Stimulated activated CD4-positive, alpha-beta T cell treated with anti-CD3 and anti-CD28 coated beads, Interleukin-4, amount 100 ng/mL, for 4 hours (primary cell): ENCODE measurements around the gene SNX30.

Experiments used
- DNase-seq, 2 experiments: peaks; one replicate each; pipeline ENCODE4 v3.0.0-alpha.2; 2020

Gene SNX30

GRCh38 chr9:112861638-112862555 lies 111.3 kb downstream of the SNX30 start:
- DNase-seq = no peak

DNA sequence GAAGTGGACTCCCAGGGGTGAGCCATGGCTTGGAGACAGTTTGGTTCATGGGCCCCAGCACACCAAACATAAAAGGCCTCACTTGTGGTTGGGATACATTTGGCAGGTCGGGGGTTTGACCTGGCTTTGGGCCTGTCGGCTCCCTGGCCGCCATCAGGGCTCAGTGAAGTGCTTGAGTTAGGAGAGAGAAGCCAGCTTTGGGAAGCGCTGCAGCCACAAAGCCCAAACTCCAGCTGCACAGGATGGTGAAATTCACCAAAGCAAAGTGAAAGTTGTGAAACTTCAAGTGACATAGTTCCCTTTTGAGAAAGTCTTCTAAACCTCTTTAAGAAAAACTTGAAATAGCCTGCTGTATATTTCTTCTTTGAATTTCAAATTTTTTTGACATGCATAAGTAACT lies 112.7 kb downstream of the SNX30 start:
- no peak for DNase-seq

GRCh38 chr9:112863746-112864145 lies 113.2 kb downstream of the SNX30 start:
- DNase-seq = no peak

- DNase-seq = no peak
These were observed 113.8 kb downstream of the SNX30 start for GRCh38 chr9:112864403-112864802.

GRCh38 chr9:112864982-112865381 lies 114.4 kb downstream of the SNX30 start:
- DNase-seq = no peak

DNA sequence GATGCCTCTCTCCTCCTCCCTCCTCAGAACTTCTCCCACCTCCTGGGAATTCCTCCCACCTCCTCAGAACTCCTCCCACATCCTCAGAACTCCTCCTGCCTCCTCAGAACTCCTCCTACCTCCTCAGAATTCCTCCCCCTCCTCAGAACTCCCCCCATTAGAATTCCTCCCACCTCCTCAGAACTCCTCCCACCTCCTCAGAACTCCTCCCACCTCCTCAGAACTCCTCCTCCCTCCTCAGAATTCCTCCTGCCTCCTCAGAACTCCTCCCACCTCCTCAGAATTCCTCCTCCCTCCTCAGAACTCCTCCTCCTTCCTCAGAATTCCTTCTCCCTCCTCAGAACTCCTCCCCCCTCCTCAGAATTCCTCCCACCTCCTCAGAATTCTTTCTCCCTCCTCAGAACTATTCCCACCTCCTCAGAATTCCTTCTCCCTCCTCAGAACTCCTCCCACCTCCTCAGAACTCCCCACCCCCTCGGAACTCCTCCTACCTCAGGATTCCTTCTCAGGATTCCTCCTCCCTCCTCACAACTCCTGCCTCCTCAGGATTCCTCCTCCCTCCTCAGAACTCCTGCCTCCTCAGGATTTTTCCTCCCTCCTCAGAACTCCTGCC lies 116.2 kb downstream of the SNX30 start:
- no peak for DNase-seq

DNA sequence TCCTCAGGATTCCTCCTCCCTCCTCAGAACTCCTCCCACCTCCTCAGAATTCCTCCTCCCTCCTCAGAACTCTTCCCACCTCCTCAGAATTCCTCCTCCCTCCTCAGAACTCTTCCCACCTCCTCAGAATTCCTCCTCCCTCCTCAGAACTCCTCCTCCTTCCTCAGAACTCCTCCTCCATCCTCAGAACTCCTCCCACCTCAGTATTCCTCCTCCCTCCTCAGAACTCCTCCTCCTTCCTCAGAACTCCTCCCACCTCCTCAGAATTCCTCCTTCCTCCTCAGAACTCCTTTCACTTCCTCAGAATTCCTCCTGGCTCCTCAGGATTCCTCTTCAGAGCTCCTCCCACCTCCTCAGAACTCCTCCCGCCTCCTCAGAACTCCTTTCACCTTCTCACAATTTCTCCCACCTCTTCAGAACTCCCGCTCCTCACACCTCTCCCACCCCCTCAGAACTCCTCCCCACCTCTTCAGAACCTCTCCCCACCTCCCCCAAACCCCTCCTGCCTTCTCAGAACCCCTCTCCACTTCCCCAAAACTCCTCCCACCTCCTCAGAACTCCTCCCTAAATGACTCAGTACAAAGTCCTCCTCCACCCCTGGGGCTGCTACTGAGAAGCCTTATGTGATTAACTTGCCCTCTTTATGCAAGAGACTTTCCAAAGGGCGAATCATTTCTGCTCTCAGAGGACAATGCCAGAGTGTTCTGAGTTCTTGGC lies 116.9 kb downstream of the SNX30 start:
- peak in 1 of 2 experiments; percentile 4 for DNase-seq

GRCh38 chr9:112868461-112868860 lies 117.9 kb downstream of the SNX30 start:
- DNase-seq = no peak

- no peak for DNase-seq
These were observed 118.5 kb downstream of the SNX30 start for GRCh38 chr9:112869041-112869529.

DNA sequence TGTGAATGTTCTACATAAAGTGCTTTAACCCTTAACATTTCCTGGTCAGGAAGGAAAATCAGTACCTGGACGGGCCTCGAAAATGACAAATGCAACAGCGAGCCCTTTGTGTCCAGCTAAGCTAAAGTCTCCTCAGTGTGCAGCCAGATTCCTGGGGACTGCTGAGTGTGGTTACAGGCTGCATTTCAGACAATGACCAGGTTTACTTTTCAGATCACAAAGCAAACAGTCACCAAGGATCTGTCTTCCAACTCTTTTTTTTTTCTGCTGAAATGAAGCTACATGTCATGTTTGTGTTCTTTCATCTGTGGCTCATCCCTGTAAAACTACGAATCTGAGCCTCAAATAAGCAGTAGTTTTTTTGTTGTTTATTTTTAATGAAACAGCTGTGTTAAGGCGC lies 119.4 kb downstream of the SNX30 start:
- DNase-seq = no peak

- no peak for DNase-seq
These were observed 120.0 kb downstream of the SNX30 start for GRCh38 chr9:112870556-112870955.

- no peak for DNase-seq
These were observed 121.5 kb downstream of the SNX30 start for GRCh38 chr9:112872019-112872418.

DNA sequence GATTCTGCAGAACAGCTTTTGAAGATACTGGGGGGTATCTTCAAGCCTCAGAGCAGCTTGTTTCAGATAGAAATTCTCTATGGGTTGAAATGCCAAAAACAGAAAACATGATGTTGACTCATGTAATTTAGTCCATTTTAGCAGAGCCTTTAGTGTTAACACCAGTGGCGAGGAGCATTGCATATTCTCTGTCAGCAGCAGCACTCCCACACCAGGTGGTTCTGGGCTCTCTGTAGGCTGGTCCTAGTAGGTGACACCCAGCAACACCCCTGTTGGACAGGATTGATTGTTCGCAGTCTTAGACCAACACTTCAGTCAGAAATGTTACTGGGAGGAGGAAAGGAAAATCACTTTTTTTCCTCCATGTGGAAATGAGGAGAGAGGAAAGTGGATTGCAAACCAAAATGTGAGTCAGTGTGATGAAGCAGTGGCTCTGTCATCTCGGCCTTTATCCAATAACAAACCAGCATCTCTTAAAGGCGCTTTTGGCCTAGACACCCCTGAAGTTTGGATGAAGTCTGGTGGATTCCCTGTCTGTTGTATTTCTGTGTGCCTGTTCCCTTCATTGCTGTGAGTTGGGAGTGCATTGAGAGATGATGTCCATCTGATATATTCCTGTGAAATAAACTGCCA lies 123.3 kb downstream of the SNX30 start:
- no peak for DNase-seq

DNA sequence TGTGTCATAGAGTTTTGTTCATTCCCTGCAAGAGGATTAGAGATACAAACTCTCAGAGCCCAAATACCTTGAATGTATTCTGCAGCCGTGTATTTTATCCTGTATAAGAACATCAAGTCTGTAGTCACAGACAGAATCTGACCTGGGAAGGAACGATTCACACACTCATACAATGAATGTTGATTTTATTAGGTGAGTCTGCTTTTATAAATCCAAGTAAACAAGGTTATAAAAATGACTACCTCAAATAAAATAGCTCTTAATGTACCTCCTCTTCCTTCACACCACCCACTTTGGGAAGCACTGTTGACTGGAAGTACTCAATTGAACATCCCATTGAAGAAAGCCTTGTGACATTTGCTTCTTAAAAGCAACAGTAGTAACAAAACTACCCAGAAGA lies 128.2 kb downstream of the SNX30 start:
- DNase-seq = no peak

DNA sequence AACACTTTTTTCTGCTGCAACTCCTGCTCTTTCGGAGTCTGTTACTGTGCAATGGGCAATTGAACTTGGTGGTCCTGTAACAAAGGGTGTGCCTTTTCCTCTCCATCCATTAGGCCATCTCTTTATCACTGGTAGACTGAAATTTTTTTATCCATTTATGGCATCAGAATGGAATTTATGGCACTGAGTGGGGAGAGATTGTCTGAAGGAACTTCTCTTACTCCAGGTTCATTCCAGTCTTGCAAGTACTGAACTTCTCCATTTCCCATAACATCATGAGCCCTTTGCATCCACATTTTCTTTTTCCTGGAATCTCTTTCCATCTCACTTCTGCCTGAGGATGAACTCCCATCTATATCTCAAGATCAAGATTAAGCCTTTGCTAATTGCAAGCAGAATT lies 130.1 kb downstream of the SNX30 start:
- DNase-seq = no peak

DNA sequence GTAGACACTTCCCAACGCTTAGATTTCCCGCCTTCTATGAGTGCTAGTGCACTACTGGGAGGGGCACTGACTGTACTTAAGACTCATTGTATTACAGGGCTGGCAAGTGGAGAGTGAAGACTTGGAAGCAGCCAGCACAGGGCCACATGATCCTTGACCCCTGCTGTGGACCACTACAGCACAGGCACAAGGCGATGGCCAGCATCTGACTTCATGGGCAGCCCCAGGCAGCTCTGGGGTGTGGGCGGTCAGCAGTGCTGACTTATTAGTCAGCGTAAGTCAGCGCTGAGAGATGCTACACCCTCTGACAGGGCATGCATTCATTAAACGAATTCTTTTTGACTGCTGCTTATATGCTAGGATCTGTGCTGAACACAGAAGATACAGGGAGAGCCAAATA lies 130.8 kb downstream of the SNX30 start:
- DNase-seq = no peak

DNA sequence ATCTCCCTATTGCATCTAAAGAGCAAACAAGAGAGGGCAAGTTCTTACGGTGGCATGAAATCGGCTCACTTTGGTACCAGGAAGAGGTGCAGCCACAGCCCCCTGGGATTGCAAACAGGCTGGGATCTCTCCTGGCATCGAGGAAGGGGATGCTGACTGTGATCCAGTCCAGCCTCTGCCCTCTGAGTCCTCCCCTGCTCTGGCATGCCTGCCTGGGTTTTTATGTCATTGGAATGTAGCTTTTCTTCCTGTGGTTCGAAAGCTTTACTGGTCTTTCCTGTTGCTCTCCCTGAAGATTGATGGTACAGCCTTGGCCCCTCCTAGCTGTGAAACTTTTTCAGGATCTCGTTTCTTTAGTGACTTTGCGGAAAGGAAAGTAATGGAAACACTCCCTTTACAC lies 133.5 kb downstream of the SNX30 start:
- DNase-seq = no peak

GRCh38 chr9:112884721-112885120 lies 134.2 kb downstream of the SNX30 start:
- no peak for DNase-seq

- DNase-seq = no peak
These were observed 134.8 kb downstream of the SNX30 start for GRCh38 chr9:112885324-112885723.

GRCh38 chr9:112886351-112886750 lies 135.8 kb downstream of the SNX30 start:
- no peak for DNase-seq

GRCh38 chr9:112887381-112887780 lies 136.8 kb downstream of the SNX30 start:
- DNase-seq = no peak

GRCh38 chr9:112890106-112891081 lies 139.8 kb downstream of the SNX30 start, which contains the start of gene SLC46A2:
SLC46A2 (minus strand) TSS chr9:112890876; CDS start chr9:112890681, 195 bp downstream.
- no peak for DNase-seq
